H1 (cell line): Measurements from ENCODE around the gene GLIS2. TPM values are rescaled to one million over a fixed set of nuclear protein-coding genes. Genes with fewer than 3 reads are reported as not detected.

Experiments used
- EGR1 ChIP-seq: IDR thresholded peaks from 2 replicates; pipeline ENCODE4 v1.6.1; 2011; ENCODE audit warnings: low read depth, low read length, borderline replicate concordance
- HDAC2 ChIP-seq, 2 experiments: fragments of 300-600 bp in 1 of 2; sonication (generic) in 1 of 2; IDR thresholded peaks; 2 replicates each; pipeline ENCODE4 v1.6.1; 2011 to 2012; ENCODE audit warnings: low read depth in 2 of 2, low read length in 2 of 2, mild to moderate bottlenecking in 2 of 2, moderate library complexity in 2 of 2, borderline replicate concordance in 1 of 2, inconsistent platforms in 1 of 2
- TEAD4 ChIP-seq: IDR thresholded peaks from 2 replicates; pipeline ENCODE4 v1.6.1; 2012; ENCODE audit warnings: low read depth, low read length, inconsistent platforms, mixed read lengths
- polyA plus RNA-seq, 7 experiments: library from polyadenylated mRNA; depleted of rRNA in 3 of 7; stranded (reverse) in 5 of 7; unstranded in 2 of 7; fragments of >200 nt in 5 of 7; fragments of 200-250 nt in 2 of 7; gene quantifications; 1 replicate in 5 of 7; 2 replicates in 1 of 7; 4 replicates in 1 of 7; pipeline versions ENCODE4 v1.2.1 to v1.2.3, GENCODE V29; 2011 to 2013; ENCODE audit warnings: missing spikeins in 2 of 7, mixed read lengths in 2 of 7
- total RNA-seq: library from RNA; stranded (reverse); fragmentation: NEBNext Ultra II Directional; extraction: Animal tissue kit (Norgen Biotek cat#: 25700); gene quantifications from 2 replicates; pipeline ENCODE4 v1.2.1, GENCODE V29; 2021
- TF ChIP-seq, protein P1 (sequence below), 3 experiments: IDR thresholded peaks; 1 replicate in 2 of 3; 2 replicates in 1 of 3; pipeline versions ENCODE4 v1.5.1 to v1.6.1; 2011; ENCODE audit warnings: low read length in 3 of 3, mild to moderate bottlenecking in 3 of 3, inconsistent platforms in 2 of 3, low read depth in 1 of 3, moderate library complexity in 1 of 3; ENCODE audit not compliant: insufficient read depth in 1 of 3; ENCODE audit errors: control extremely low read depth in 1 of 3

GLIS2 gene
- total and polyA plus RNA-seq, 2 of the 8 experiments (the other 6 are each of a cell fraction or from before 2014, with no cell fraction given), result 4.3 to 17.4 TPM

DNA sequence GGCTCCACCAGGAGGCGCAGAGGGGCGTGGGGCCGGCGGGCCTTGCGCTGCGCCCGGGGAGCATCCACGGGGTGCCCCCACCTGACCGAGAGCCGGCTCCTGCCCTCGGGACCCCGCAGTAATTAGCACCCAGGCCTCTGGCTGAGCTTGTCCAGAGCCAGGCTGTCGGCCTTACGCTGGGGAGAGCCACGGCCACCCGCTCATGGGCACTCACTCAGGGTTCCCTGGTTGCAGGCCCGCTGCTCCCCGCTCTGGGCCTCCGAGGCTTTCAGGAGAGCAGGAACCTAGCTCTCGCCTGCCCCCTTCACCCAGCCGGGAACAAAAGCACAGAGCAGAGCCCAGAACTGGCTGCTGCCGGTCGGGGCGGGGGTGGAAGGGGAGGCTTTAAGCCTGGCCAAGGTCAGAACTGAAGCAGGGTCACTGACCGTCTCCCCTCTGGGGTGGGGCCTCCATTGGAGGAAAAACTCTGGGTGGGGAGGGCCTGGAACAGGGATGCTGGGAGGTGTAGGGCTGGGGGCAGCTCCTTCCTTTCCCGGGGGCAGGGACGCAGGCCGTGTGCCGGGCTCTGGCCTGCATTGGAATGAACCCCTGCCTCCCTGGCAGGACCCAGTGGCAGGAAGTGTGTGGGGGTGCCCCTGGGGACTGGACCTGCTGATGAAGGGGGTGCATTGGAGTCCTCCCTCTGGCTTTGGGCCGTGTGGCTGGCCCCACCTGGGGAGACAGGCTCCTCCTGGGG, 12.3 kb downstream of the GLIS2 start (continued):
- 0 out of 4 replicates have a peak, but pooled peaks of 1 of the 2 experiments have one; percentile 41 for TF ChIP-seq HDAC2 (IDR thresholded peaks at IDR 0.05; ENCODE audit: borderline replicate concordance in 1 of 2, low read depth in 2 of 2, low read length in 2 of 2)
- no peak for TF ChIP-seq TEAD4
- TF ChIP-seq, protein P1, sequence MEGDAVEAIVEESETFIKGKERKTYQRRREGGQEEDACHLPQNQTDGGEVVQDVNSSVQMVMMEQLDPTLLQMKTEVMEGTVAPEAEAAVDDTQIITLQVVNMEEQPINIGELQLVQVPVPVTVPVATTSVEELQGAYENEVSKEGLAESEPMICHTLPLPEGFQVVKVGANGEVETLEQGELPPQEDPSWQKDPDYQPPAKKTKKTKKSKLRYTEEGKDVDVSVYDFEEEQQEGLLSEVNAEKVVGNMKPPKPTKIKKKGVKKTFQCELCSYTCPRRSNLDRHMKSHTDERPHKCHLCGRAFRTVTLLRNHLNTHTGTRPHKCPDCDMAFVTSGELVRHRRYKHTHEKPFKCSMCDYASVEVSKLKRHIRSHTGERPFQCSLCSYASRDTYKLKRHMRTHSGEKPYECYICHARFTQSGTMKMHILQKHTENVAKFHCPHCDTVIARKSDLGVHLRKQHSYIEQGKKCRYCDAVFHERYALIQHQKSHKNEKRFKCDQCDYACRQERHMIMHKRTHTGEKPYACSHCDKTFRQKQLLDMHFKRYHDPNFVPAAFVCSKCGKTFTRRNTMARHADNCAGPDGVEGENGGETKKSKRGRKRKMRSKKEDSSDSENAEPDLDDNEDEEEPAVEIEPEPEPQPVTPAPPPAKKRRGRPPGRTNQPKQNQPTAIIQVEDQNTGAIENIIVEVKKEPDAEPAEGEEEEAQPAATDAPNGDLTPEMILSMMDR (IDR thresholded peaks at IDR 0.05; ENCODE audit: control extremely low read depth in 1 of 3, insufficient read depth in 1 of 3, low read depth in 1 of 3, low read length in 3 of 3), result peak; percentile 60 to 76 (median 71)
- peak; percentile 23; the same call in 1 of the 2 replicates for TF ChIP-seq EGR1
